ENCODE measurements around the gene WDR18.

Gene WDR18, protein sequence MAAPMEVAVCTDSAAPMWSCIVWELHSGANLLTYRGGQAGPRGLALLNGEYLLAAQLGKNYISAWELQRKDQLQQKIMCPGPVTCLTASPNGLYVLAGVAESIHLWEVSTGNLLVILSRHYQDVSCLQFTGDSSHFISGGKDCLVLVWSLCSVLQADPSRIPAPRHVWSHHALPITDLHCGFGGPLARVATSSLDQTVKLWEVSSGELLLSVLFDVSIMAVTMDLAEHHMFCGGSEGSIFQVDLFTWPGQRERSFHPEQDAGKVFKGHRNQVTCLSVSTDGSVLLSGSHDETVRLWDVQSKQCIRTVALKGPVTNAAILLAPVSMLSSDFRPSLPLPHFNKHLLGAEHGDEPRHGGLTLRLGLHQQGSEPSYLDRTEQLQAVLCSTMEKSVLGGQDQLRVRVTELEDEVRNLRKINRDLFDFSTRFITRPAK

DNA sequence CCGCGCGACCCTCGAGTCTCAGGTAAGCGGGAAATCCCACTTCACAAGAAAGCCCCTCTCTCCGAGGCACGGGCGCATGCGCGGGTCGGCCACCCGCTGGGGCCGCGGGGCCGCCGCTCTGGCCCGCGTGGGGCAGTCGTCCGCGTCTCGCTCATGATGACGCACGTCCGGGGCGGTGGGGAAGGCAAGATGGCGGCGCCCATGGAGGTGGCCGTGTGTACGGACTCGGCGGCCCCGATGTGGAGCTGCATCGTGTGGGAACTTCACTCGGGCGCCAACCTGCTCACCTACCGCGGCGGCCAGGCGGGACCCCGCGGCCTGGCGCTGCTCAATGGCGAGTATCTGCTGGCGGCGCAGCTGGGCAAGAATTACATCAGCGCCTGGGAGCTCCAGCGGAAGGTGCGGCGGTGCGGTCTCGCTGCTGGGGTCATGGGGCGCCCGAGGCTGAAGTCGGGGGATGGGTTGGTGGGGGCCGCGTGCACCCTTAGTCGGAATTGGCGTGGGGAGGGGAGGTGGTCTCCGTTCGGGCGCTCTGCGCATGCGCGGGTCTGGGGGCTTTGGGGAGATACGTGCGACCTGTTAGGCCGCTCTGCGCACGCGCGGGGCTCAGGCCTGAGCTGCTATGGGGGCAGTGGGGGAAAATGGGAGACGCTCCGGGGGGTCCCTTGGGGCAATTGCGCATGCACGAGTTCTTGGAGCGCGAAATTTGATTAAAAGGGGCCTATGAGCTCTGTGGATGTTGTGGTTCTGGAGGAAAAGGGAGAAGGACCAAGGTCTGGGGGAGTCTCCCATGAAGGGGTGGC is at the start of gene WDR18:
WDR18 (plus strand) TSS at position 181 of the 803 bp plus-strand sequence; CDS start at position 190, 9 bp downstream.
- peak; percentile 90 for DNase-seq

DNA sequence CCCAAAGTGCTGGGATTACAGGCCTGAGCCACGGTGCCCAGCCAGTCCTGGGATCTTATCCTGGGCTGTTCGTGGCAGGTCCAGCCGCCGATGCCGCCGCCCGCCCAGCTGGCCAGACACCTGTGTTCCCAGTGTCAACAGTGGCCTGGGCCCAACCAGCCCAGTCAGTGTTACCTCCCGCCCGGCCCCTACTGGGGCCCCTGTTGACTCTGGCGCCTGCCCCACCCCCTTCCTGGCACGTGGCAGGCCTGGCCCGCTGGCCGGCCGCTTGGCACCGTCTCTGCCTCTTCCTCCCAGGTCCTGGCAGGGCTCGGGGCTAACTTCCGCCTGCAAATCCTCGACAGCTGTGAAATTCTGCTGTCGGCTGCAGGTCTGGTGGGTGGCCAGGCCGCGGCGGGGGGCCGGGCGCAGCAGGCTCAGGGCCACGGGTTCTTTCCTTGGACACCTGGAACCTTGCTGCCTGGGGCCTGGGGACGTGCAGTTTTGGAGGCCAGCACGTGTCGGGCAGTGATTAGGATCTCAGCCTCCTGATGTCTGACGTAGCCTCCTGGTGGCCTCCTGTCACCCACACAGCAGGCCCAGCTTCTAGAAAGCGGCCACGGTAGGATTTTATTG is 49.2 kb upstream of the WDR18 start:
- DNase-seq, result no peak

DNA sequence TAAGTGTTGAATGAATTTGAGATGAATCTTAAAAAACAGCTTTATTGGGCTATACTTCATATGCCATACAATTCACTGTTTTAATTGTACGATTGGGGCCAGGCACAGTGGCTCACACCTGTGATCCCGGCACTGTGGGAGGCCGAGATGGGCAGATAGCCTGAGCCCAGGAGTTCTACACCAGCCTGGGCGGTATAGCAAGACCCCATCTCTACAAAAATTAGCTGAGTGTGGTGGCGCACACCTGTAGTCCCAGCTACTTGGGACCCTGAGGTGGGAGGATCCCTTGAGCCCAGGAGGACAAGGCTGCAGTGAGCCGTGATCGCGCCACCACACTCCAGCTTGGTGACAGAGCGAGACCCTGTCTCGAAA is 48.0 kb upstream of the WDR18 start:
- no peak for DNase-seq

DNA sequence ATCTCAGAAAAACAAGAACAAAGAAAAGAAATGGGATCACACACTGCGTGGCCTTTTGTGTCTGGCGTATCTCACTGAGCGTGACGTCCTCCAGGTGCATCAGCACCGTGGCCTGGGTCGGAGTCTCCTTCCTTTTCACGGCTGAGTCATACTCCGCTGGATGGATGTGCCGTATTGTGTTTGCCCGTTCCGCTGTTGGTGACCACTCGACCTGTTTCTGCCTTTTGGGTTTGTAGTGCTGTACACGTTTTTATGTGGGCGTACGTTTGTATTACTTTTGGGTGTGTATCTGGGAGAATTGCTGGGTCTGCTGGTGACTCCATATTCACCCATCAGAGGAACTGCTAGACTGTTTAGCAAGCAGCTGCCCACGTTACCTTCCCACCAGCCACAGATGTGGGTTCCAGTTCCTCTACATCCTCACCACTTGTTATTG is 46.9 kb upstream of the WDR18 start:
- DNase-seq, result peak; percentile 48

DNA sequence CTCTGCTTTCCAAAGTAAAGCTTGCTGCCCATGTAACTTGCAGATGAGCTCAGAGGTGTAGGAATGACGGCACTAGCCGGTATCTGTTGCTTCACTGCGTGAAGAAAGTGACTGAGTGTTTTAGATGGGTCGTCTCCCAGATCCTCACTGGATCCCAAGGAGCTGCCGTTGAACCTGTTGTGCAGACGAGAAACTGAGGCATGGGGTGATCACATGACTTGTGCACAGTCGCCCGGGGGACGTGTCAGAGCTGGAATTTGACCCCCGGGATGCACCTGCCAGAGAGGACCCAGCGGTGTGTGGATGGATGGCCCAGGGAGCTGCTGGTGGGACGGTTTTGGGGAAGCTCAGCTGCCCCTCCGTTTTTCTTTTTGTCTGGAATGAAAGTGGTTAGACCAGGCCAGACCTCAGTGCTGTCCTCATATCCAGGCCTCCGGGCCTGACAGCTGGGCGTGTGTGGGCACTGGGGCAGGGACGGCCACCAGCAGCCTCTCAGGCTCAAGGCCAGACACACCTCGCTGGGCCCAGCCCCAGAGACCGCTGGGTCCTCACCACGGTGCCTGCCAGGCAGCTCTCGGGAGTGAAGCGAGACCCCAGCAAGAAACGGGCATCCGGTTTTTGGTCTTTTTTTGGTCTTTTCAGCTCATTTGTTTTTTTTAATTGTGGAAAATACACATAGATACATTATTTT is 45.8 kb upstream of the WDR18 start:
- no peak for DNase-seq

DNA sequence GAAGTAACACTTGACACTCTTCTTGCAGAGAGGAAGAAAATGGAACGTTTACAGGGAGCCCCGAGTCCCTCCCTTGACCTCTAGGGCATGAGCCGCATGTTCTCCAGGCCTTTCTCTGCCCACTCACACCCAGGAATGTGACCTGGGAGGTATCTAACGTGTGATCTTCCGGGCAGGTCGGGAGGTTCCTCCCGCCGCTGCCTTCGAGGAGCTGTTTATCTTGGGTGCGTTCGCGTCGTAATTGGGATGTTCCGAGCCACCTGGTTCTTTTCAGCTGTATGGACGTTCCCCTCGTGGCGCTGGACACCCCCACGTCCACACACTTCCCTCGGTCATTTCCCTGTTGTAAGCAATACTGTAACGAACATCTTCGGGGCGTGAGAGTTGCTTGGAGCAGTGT is 44.7 kb upstream of the WDR18 start:
- no peak for DNase-seq

DNA sequence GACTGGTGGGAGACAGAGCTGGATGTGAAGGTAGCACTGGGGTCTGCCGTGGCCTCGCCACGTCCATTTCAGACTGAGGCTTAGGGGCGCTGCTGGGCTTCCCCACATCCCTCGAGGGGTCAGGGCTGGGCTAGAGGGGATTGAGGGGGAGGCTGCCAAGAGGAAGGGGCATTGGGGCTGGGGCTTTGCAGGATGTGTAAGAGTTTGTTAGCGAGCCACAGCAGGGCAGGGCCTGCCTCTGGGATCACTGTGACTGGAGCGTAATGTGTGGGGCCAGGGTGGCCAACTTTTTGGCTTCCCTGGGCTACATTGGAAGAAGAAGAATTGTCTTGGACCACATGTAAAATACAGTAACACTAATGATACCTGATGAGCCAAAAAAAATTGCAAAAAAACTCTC is 44.2 kb upstream of the WDR18 start:
- no peak for DNase-seq

DNA sequence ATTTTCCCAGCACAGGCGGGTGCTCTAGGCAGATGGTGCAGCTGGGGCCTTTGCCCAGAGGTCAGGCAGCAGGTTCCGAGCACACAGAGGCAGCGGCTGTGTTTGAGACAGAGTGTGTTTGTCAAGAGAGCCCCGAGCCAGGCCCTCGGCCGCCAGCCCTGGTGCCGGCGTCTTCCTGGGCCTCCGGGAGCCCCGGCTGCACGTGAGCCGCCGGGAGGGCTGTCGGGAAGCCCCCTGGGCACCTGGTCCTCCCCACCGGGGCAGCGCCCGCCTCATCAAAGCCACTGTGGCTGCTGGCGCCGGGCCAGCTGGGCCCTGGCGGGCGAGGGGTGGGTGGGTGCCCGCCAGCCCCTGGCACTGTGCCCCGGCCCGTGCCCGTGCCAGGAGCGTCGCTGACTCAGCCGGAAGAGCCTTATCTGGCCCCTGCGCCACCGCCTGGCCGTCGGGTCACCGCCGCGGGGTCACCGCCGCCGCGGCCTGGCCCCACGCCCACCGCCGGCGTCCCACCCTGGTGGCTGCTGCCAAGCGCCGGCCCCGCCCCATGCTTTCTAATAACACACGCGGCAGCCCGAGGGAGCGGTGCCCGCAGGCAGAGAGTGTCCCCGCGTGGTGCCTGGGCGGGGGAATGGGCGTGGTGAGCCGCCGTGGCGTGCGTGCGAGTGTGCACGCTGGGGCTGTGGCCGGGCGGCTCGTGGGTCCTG is 43.4 kb upstream of the WDR18 start:
- DNase-seq, result peak; percentile 74

DNA sequence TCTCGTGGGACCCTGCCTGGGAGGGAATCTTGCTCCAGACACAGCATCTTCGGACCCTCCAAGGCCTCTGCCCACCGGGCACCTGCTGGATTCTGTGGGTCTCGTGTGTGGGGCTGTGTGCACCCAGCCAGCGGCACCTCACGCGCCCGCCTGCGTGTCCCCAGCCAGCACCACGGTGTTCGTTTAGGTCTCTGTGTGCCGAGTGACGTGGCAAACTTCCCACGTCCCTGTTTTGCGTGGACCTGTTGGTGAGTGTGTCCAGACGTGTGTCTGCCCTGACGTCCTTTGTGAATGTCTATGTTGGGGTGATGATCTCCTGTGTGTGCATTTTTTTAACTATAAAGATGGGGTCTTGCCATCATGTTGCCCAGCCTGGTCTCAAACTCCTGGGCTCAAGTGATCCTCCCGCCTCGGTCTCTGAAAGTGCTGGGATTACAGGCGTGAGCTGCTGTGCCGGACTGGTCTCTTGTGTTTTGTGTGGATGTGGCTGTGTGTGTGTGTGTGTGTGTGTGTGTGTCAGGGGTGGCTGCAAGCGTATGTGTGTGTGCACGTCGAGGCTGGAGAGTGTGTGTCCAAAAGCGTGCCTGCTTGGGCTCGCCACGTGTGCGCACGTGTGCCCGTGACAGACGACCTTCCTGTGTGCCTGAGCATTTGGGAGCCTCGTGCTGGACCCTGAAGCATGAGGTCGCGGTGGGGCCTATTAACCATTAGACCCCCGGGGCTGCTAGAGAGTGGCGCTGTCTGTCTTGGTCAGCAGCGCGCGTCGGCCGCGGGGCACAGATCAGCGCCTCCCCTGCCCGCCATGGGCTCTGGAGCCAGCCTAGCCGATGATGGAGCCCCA is 42.6 kb upstream of the WDR18 start:
- DNase-seq, result no peak

DNA sequence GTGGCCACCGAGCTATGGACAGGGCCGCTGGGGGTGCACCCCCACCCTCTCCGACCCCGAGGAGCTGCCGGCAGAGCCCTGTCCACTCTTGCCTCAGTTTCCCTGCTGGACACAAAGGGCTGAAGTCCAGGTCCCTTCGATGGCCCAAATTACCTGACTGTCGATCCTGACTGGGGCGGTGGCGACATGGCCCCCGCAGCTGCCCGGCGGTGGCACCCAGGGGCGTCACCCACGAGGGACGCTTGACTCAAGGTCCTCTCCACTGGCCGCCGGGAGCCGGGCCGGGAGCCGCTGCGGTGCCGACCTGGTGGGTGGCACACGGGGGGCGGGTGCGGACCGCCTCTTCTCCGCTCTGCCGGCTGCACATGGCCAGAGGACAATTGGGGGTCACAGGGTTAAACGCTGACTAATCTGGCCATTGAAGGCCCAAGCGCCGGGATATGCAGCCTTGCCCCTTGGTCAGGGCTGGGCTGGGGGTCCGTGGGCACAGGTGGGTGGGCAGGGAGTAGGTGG is 42.0 kb upstream of the WDR18 start:
- no peak for DNase-seq

DNA sequence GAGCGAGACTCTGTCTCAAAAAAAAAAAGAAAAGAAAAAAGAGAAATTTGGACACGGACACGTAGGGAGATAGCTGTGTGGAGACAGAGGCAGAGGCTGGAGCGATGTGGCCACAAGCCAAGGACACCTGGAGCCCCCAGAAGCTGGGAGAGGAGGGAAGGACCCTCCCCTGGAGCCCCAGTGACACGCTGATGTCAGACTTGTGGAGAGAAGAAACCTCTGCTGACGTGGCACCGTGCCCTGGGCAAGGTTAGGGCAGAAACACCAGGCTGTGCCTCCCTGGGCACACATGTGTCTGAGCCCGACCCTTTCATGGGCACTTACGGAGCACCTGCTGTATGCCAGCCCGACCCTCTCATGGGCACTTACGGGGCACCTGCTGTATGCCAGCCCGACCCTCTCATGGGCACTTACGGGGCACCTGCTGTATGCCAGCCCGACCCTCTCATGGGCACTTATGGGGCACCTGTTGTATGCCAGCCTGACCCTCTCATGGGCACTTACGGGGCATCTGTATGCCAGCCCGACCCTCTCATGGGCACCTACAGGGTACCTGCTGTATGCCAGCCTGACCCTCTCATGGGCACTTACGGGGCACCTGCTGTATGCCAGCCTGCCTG is 40.5 kb upstream of the WDR18 start:
- DNase-seq, result no peak

DNA sequence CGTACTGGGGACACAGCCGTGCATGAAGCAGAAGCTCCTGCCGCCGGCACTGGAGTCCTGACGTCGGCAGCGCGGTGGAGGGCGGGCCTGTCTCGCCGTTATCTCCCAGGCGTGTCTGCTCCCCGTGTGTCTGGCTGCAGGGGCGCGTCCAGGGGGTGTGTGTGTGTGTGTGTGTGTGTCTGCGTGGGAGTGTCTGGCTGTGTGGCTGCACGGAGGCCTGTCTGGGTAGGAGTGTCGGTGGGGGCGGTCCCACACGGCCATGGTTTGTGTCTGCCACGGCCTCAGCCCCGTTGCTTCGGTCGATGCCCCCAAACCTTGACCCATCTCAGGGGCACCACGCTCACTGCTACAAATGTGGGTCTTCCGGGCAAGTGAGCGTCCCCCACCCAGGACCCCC is 40.0 kb upstream of the WDR18 start:
- no peak for DNase-seq

DNA sequence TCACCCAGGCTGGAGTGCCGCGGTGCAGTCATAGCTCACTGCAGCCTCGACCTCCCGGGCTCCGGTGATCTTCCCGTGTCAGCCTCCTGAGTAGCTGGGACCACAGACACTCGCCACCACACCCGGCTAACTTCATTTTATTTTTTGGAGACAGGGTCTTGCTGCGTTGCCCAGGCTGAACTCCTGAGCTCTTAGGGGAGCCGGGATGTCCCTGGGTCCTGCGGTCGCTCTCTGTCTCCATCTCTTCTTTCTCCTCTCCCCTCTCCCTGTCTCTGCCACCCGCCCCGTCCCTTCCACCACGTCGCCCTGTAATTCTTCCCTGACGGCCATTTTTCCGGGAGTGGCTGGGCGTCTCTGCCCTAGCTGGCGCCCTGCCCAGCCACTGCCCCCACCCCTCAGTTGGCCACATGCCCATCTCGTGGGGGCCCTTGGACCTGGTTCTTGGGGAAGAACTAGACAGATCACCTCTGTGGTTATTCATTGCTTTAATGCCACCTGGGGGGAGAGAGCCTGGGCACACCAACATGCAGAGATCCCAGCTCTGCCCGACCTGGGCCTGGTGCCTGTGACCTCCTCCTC is 39.4 kb upstream of the WDR18 start:
- DNase-seq, result no peak

DNA sequence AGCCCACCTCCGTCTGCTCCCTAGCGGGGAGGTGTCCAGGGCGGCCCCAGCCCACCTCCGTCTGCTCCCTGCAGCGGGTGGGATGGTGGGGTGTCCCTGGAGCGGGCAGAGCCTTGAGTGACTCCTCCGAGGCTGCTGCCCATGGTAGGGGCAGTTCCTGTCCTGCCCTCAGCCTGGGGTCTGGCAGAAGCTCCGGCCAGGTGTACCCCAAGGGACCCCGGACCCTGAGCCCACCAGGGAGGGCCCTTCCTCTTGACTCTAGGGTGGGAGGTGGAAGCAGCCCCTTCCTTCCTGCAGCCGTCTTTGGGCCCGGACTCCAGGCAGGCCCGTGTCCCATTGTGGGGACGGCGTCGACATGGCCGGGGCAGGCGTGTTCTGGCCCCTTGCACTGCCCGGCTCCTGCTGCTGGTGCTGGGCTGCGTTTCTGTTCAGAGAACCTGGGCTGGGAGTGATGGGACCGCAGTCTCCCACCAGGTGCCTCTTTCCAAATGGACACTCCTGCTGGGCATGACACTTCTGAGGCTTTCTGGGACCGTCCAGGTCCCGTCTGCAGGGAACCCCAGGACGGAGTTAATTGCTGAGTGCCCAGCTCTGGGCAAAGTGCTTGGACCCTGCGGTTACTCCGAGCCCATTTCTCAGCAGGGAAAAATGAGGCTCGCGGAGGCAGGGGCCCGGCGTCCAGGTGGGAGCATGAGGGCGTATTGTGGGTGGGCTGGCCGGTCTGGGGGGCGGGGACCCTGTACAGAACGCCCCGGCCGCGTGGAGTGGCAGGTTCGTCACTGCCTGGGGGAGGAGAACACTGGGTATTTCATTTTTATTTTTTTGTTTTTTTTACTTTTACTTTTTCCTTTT is 38.5 kb upstream of the WDR18 start:
- no peak for DNase-seq

DNA sequence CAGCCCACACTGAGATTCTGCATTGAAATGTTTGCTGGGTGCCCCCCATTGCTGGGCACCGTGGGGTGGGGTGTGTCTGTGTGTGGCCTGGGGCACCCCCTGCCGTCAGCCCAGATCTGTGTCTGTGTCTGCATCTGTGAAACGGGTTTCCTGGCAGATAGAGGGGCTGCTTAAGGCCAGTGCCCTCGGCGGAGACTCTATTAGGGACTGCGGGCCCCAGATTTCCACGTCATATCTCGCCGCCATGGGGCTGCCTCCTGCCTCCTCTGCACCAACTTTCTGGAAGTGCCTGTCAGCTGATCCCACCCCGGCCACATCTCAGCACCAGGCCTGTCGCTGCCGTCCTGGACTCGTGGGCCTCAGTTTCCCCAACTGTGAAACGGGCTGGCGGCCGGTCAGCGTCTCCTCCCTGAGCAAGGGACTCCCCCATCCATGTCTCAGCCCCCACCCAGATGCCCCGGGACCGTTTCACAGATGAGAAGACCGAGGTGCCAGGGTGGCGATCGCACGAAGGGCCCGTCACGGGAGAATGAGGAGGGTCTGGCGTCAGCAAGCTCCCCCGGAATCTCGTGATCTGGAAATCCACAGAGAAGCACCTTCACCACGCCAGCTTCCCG is 36.9 kb upstream of the WDR18 start:
- no peak for DNase-seq

DNA sequence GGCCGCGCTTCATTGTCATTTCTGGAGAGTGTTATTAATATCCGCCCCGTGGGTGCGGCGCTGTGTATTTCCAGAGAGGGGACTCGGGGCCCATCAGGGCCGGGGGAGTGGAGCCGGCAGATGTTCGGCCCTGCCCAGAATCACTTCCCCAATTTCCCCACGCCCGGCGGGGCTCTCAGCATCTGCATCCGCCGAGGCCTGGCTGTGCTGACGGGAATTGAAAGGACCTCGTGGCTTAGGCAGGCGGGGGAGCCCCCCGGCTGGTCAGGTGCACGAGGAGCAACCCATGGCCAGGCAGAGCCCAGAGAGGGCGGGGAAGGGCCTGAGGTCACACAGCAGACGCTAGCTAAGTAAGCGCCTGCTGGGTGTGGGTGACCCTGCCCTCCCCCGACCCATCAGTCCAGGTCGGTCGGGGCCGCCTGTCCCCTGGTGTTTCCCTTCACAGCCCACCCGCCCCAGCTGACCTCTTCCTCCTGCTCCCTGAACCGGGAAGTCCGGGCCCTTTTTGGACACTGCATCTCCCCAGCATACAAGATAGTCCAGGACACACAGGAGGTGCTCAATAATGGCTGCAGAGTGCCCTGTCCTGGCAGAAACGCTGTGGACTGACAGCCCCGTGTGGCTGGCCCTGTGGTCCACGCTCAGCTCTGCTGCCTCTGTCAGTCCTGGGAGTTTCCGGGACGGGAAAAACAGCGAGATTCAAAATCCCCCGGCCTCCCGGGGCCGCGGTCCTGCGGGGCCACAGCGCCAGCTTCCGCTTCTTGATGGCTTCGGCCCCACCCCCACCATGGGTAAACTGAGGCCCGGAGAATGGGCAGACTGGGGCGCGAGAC is 36.2 kb upstream of the WDR18 start:
- DNase-seq, result no peak

DNA sequence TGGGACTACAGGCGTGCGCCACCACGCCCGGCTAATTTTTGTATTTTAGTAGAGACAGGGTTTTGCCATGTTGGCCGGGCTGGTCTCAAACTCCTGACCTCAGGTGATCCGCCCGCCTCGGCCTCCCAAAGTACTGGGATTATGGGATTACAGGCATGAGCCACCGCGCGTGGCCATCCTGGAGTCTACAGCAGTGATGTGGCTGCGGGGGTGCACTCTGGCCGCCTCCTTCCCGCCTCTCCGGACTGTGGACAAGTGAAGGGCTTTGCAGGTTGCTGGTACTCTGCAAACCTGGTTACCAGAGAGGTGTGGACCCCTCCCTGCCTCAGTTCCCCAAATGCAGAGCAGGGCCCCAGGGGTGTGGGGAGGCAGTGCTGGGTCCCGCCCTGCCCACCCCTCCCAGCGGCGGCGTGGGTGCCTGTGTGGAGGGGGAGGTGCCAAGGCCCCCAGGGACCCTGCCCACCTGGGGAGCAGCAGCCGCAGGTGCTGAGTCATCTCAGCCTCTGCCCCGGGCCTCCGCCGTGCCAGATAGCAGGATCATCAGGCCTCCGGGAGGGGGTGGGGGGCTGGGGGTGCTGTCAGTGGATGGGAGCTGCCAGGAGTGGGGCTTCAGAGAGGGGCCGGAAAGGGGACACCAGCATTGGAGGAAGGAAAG is 35.2 kb upstream of the WDR18 start:
- DNase-seq, result no peak

Data from activated naive CD4-positive, alpha-beta T cell treated with anti-CD3 and anti-CD28 coated beads, Interleukin-2, amount 50 U/mL, for 16 hours (primary cell).